Muscle of leg (tissue), 11 donors: ENCODE measurements around the gene SLC7A8. TPM values are rescaled to one million over a fixed set of nuclear protein-coding genes. Genes with fewer than 3 reads are reported as not detected.

Experiments
- DNase-seq: peaks from one replicate; pipeline ENCODE4 v3.0.0; 2013
- H3K27ac ChIP-seq: one replicate; pipeline ENCODE4 v1.5.1; 2013; ENCODE audit warnings: mild to moderate bottlenecking, low read length, control low read depth
- H3K27me3 ChIP-seq: one replicate; pipeline ENCODE4 v1.6.1; 2013; ENCODE audit warnings: low read length; ENCODE audit not compliant: control insufficient read depth, insufficient read depth
- H3K36me3 ChIP-seq: one replicate; pipeline ENCODE4 v1.6.1; 2013; ENCODE audit warnings: low read length; ENCODE audit not compliant: control insufficient read depth, insufficient read depth
- H3K4me1 ChIP-seq: one replicate; pipeline ENCODE4 v1.6.1; 2013; ENCODE audit warnings: low read length; ENCODE audit not compliant: control insufficient read depth, insufficient read depth
- H3K4me3 ChIP-seq: one replicate; pipeline ENCODE4 v1.5.1; 2013; ENCODE audit warnings: low read length, control low read depth
- H3K9me3 ChIP-seq: replicated peaks from 2 replicates; pipeline ENCODE4 v1.6.1; 2013; ENCODE audit warnings: low read depth, low read length; ENCODE audit not compliant: control insufficient read depth
- WGBS: methylation state at CpG from one replicate; pipeline ENCODE4 v1.1.5; 2013; ENCODE audit warnings: missing lambda C conversion rate; ENCODE audit not compliant: insufficient coverage; 5-methylcytosine and 5-hydroxymethylcytosine counted together
- polyA plus RNA-seq, 8 donors: library from polyadenylated mRNA; unstranded; fragments of 120-200 nt; gene quantifications; one replicate each; pipeline versions ENCODE4 v1.2.1 to v1.2.3, GENCODE V29; 2013; ENCODE audit warnings: inconsistent platforms in 1 of 8, low replicate concordance in 1 of 8; ENCODE audit not compliant: insufficient read length in 8 of 8, insufficient read depth in 1 of 8
- total RNA-seq: library from RNA; stranded (reverse); fragments of 120-200 nt; gene quantifications from one replicate; pipeline ENCODE4 v1.2.4, GENCODE V29; 2013

SLC7A8 gene
- total and polyA plus RNA-seq, 9 donors: 2.6 to 10.6 (median 4.6) TPM

- peaks cover 5% of the 10 kb centered on the region for H3K4me1 ChIP-seq
- no peaks in the 10 kb centered on the region for H3K27me3 ChIP-seq
- H3K4me3 ChIP-seq: no peak overlapping the region
- H3K9me3 ChIP-seq: no peaks in the 10 kb centered on the region
- H3K27ac ChIP-seq: no peak overlapping the region
- DNase-seq: no peak
- WGBS: 89% methylated on average over 3 of the region's 4 CpGs
- no peaks in the 10 kb centered on the region for H3K36me3 ChIP-seq
These were observed 36.5 kb downstream of the SLC7A8 start for GRCh38 chr14:23146980-23147379.

DNA sequence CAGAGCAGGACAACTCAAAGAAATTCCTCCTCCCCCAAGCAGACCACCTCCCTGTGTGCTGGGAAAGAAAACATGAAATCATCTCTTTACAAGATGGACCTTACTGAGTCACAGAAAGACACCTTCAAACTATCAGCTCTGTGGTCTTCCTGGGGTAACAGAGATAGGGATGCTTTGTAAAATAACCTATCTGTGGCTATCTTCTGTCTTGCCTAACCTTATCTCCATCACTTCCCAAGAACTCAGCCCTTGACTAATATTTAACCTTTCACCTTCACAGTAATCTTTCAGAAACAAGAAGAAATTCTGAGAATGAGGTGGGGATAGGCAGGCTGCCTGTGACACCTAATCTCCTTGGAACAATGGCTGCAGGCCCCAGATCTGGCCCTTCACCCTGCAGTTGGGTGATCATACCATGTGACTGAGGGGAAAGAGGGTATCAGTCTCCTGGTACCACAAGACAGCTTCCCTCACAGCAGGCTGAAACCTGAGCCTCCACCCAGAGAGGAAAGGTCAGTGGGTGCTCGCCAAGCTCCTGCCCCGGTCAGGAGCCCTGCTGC lies 37.0 kb downstream of the SLC7A8 start:
- no peak for DNase-seq
- no peak overlapping the region for H3K27ac ChIP-seq
- no peak overlapping the region for H3K4me3 ChIP-seq
- no peaks in the 10 kb centered on the region for H3K27me3 ChIP-seq
- WGBS: 79% methylated on average over 2 of the region's 2 CpGs
- no peaks in the 10 kb centered on the region for H3K36me3 ChIP-seq
- H3K9me3 ChIP-seq: no peaks in the 10 kb centered on the region
- H3K4me1 ChIP-seq: peaks cover 5% of the 10 kb centered on the region

DNA sequence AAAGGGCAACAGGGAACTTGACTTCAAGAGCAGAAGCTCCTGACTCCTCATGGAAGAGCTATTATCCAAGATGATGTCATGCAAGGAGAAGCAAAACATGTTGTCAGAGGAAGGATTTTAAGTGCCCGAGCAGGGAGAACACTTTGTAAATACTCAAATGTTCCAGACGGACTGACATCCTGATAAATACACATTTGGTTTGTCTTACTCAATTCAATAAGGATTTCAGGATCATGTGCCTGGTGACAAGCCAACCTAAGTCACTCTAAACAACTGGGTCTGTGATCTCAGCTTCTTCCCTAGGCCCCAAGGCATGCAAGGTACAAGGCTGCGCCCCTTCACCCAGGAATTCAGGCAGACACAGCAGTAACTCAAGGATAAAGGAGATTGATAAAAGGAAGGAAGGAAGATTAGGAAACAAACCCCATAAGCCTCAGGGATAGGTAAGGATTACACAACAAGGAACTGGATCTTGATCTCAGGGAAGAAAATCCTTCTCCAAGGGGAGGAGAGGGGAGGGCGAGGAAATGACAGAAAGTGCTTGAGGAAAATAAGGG lies 37.6 kb downstream of the SLC7A8 start:
- Histone ChIP-seq H3K4me3 (no peak overlapping the region), H3K9me3 (no peaks in the 10 kb centered on the region), H3K27me3 (no peaks in the 10 kb centered on the region), H3K4me1 (peaks cover 5% of the 10 kb centered on the region), H3K27ac (no peak overlapping the region), H3K36me3 (no peaks in the 10 kb centered on the region)
- whole genome bisulfite sequencing: 60% methylated on average over 2 of the region's 4 CpGs
- DNase-seq: no peak

- H3K27me3 ChIP-seq: no peaks in the 10 kb centered on the region
- no peaks in the 10 kb centered on the region for H3K9me3 ChIP-seq
- H3K36me3 ChIP-seq: no peaks in the 10 kb centered on the region
- no CpG with 5 or more reads among the region's 1 CpG for WGBS
- no peak overlapping the region for H3K27ac ChIP-seq
- peaks cover 5% of the 10 kb centered on the region for H3K4me1 ChIP-seq
- DNase-seq: no peak
- no peak overlapping the region for H3K4me3 ChIP-seq
These were observed 39.5 kb downstream of the SLC7A8 start for GRCh38 chr14:23143911-23144310.

DNA sequence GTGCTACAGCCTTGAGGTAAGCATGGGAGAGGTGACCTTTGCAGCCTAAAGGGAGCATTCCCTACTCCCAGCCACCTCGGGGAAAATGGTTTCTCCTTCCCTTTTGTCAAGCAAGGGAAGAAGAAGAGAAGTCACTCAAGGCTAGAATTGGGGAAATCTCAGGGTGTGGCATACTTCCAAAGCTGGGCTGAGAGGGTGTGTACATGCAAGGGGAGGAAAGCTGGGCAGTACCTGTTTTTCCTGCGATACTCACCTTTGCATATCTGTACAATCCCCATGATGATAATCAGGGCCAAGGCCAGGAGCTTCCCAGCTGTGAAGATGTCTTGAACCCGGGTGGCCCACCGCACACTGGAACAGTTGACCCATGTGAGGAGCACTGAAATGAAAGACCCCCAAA lies 40.6 kb downstream of the SLC7A8 start:
- 91% methylated on average over 3 of the region's 4 CpGs for WGBS
- no peaks in the 10 kb centered on the region for H3K9me3 ChIP-seq
- H3K27me3 ChIP-seq: no peaks in the 10 kb centered on the region
- DNase-seq: no peak
- H3K27ac ChIP-seq: no peak overlapping the region
- H3K4me3 ChIP-seq: no peak overlapping the region
- H3K36me3 ChIP-seq: no peaks in the 10 kb centered on the region
- peaks cover 5% of the 10 kb centered on the region for H3K4me1 ChIP-seq

- Histone ChIP-seq H3K36me3 (no peaks in the 10 kb centered on the region), H3K4me1 (peaks cover 5% of the 10 kb centered on the region), H3K9me3 (no peaks in the 10 kb centered on the region), H3K27me3 (no peaks in the 10 kb centered on the region), H3K27ac (no peak overlapping the region), H3K4me3 (no peak overlapping the region)
- peak; percentile 82 for DNase-seq
- 45% methylated on average over 5 of the region's 7 CpGs for WGBS
These were observed 41.6 kb downstream of the SLC7A8 start for GRCh38 chr14:23141706-23142444.

DNA sequence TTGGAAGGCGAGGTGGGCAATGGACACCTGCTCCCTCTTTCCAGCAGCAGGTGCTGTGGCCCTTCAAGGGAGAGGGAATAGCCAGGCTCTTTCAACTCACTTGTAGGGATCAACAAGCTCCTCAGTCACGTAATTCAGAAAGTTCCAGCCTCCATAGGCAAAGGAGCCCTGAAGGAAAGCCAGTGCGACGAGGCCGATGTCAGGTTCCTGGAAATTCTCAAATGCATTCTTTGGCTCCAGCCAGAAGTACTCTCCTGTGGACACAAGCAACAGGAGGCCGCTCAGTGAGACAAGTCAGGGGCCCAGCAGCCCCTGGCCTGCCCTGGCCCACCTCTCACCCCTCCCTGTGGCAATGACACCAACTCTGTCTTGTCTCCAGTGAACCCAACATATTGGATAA lies 43.1 kb downstream of the SLC7A8 start:
- Histone ChIP-seq H3K36me3 (no peaks in the 10 kb centered on the region), H3K27ac (no peak overlapping the region), H3K27me3 (no peaks in the 10 kb centered on the region)

DNA sequence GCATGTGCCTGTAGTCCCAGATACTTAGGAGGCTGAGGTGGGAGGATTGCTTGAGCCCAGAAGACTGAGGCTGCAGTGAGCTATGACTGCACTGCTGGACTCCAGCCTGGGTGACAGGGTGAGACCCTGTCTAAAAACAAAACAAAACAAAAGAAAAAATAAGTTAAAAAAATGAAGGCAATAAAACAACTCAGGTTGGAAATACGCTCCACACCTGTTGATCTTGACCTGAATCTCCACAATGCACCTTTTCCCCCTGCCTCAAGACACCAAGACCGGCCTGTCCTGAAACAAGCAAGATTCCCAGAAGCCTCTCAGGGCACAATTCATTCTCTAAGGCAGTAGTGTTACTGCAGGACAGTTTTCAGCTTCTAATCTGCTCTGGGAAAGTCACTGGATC lies 43.6 kb downstream of the SLC7A8 start:
- H3K4me1 ChIP-seq: peaks cover 5% of the 10 kb centered on the region
- H3K36me3 ChIP-seq: no peaks in the 10 kb centered on the region
- no peaks in the 10 kb centered on the region for H3K27me3 ChIP-seq
- DNase-seq: no peak
- H3K9me3 ChIP-seq: no peaks in the 10 kb centered on the region
- no peak overlapping the region for H3K27ac ChIP-seq
- WGBS: 100% methylated on average over 1 of the region's 2 CpGs
- no peak overlapping the region for H3K4me3 ChIP-seq

More for the DNA sequence above, 43.1 kb downstream of the SLC7A8 start:
- no peak for DNase-seq
- Histone ChIP-seq H3K9me3 (no peaks in the 10 kb centered on the region), H3K4me3 (no peak overlapping the region), H3K4me1 (peaks cover 5% of the 10 kb centered on the region)
- 68% methylated on average over 5 of the region's 6 CpGs for WGBS

DNA sequence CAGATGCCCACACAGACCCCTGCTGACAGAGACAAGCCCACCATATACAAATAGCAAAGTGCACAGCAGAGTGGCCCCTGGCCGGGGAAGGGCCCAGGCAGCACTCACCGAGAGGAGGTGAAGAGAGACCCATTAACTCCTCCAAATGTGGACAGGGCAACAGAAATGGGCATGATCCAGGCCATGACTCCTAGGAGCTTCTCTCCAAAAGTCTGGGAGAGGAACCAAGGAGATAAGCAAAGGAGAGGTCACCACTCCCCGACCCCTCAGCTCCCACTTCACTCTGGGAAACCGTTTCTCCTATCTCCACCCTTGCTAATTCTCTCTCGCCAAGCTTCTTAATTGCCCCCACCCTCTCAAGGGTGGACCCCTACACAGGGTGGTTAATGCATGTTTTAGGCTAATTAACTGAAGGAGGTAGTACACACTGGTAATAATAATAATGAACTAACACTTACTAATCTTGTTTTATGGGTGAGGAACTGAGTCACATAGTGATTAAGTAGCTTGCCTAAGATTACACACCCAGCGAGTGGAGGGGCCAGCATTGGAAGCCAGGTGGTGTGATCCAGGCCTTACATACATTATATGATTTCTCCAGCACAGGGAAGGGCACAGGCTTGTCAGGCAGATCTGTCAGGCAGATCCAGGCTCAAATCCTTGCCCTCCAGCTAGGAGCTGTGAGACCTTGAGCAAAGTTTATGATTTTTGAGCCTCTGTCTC lies 45.5 kb downstream of the SLC7A8 start:
- no CpG with 5 or more reads among the region's 6 CpGs for WGBS
- no peak overlapping the region for H3K4me3 ChIP-seq
- no peaks in the 10 kb centered on the region for H3K9me3 ChIP-seq
- DNase-seq: no peak
- H3K36me3 ChIP-seq: no peaks in the 10 kb centered on the region
- H3K4me1 ChIP-seq: peaks cover 5% of the 10 kb centered on the region
- H3K27ac ChIP-seq: no peak overlapping the region
- H3K27me3 ChIP-seq: no peaks in the 10 kb centered on the region

GRCh38 chr14:23137192-23137812 lies 46.2 kb downstream of the SLC7A8 start:
- Histone ChIP-seq H3K9me3 (no peaks in the 10 kb centered on the region), H3K4me3 (no peak overlapping the region), H3K27me3 (no peaks in the 10 kb centered on the region), H3K27ac (no peak overlapping the region), H3K36me3 (no peaks in the 10 kb centered on the region), H3K4me1 (peaks cover 3% of the 10 kb centered on the region)
- WGBS: 80% methylated on average over 6 of the region's 11 CpGs
- DNase-seq: no peak
